CD4-positive, alpha-beta T cell (primary cell): ENCODE data around the gene NEK2. TPM values are rescaled to one million over a fixed set of nuclear protein-coding genes. Genes with fewer than 3 reads are reported as not detected.

ENCODE experiments used
- ATAC-seq: fragments of 200-7000 bp; cut with Tn5 transposase; one replicate; pipeline ENCODE4 v1.10.0; 2022; ENCODE audit warnings: mild to moderate bottlenecking; ENCODE audit not compliant: poor library complexity
- CTCF ChIA-PET: fragments of 350-600 bp; sonication (Branson Sonifier 250); formaldehyde crosslinking; loops from one replicate; lab custom pipeline; 2021; ENCODE audit warnings: antibody characterized with exemption, inconsistent platforms; lab: Charles Lee
- POLR2A ChIA-PET: fragments of 350-600 bp; sonication (Branson Sonifier 250); formaldehyde crosslinking; loops from one replicate; lab custom pipeline; 2021; ENCODE audit warnings: antibody characterized with exemption, inconsistent platforms; lab: Charles Lee
- DNase-seq, 14 experiments: peaks; one replicate each; pipeline ENCODE4 v3.0.0-alpha.2; 2013 to 2020; ENCODE audit warnings: mixed read lengths in 2 of 14
- H3K27ac ChIP-seq, 2 donors: one replicate each; pipeline versions ENCODE4 v1.5.1 to v1.7.0; 2013; ENCODE audit warnings: low read length in 2 of 2, low read depth in 1 of 2, mild to moderate bottlenecking in 1 of 2
- H3K27me3 ChIP-seq, 2 experiments: 1 replicate in 1 of 2; 2 replicates in 1 of 2; pipeline versions ENCODE4 v1.6.1 to v1.7.0; 2013; ENCODE audit warnings: low read length in 2 of 2, control low read depth in 1 of 2, mild to moderate bottlenecking in 1 of 2, moderate library complexity in 1 of 2; ENCODE audit not compliant: insufficient read depth in 2 of 2, control insufficient read depth in 1 of 2
- H3K36me3 ChIP-seq: one replicate; pipeline ENCODE4 v1.6.1; 2013; ENCODE audit warnings: low read length, control low read depth; ENCODE audit not compliant: insufficient read depth
- H3K4me1 ChIP-seq: one replicate; pipeline ENCODE4 v1.6.1; 2013; ENCODE audit warnings: low read length, control low read depth; ENCODE audit not compliant: insufficient read depth
- H3K4me3 ChIP-seq: one replicate; pipeline ENCODE4 v1.5.1; 2013; ENCODE audit warnings: mild to moderate bottlenecking, low read length, moderate library complexity
- H3K9me3 ChIP-seq, 2 experiments: 1 replicate in 1 of 2; 2 replicates in 1 of 2; pipeline versions ENCODE4 v1.6.1 to v1.7.0; 2013; ENCODE audit warnings: low read length in 2 of 2, mild to moderate bottlenecking in 2 of 2, control low read depth in 1 of 2, moderate library complexity in 1 of 2; ENCODE audit not compliant: control insufficient read depth in 1 of 2, insufficient read depth in 1 of 2
- H3K27ac Mint-ChIP-seq: one replicate; pipeline ENCODE4 v1.8.0; 2020; ENCODE audit warnings: mixed read lengths
- H3K27me3 Mint-ChIP-seq: one replicate; pipeline ENCODE4 v1.8.0; 2021; ENCODE audit warnings: mixed read lengths
- H3K36me3 Mint-ChIP-seq: one replicate; pipeline ENCODE4 v1.8.0; 2021; ENCODE audit warnings: low read depth, mixed read lengths
- H3K4me1 Mint-ChIP-seq: one replicate; pipeline ENCODE4 v1.8.0; 2021; ENCODE audit warnings: low read depth, mixed read lengths
- H3K4me3 Mint-ChIP-seq: one replicate; pipeline ENCODE4 v1.8.0; 2020; ENCODE audit warnings: mild to moderate bottlenecking, mixed read lengths
- H3K9me3 Mint-ChIP-seq: one replicate; pipeline ENCODE4 v1.8.0; 2020; ENCODE audit warnings: mixed read lengths
- CTCF ChIP-seq: fragments of 200-600 bp; IDR thresholded peaks from one replicate; pipeline ENCODE4 v1.8.0; 2022; ENCODE audit warnings: antibody characterized with exemption, mild to moderate bottlenecking
- intact Hi-C, 2 experiments: fragments of 100-400 bp; cut with DNase I in 1 of 2; cut with micrococcal nuclease in 1 of 2; formaldehyde crosslinking; loops; one replicate each; pipeline versions ENCODE4 v1.15.1 to v1.9.0; 2023 to 2025; cut with DNase I, micrococcal nuclease
- total RNA-seq, 174 experiments: library from RNA in 2 of 174; stranded (reverse) in 2 of 174; gene quantifications; one replicate each; pipeline ENCODE4 v1.2.3 and lab custom pipeline; 2021 to 2026

Gene NEK2
- total RNA-seq, 2 experiments from 2014 or later, result not detected

DNA sequence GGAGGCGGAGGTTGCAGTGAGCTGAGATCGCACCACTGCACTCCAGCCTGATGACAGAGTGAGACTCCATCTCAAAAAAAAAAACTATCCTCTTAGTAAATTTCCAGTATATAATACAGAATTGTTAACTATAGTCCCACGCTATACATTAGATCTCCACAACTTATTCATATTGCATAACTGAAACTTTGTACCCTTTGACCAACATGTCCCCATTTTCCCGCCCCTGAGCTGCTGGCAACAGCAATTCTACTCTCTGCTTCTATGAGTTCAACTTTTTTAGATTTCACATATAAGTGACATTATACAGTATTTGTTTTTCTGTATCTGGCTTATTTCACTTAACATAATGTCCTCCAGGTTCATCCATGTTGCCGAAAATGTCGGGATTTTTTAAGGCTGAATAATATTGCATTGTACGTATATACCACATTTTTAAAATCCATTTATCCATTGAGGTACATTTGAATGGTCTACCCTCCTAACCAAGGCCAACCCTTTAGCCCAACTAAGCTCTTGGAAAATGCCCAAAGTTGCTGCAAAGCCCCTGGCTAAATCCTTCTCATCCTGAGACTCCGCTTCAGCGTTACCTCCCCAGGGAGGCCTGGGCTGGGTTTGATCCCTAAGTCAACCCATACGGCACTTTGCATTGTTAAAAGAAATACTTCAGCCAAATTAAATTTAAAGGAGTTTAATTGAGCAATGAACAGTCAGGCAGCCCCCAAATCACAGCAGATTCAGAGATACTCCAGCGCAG is 34.2 kb downstream of the NEK2 start:
- H3K9me3 Mint-ChIP-seq, result no peaks in the 10 kb centered on the region
- POLR2A ChIA-PET, result no interaction called here

DNA sequence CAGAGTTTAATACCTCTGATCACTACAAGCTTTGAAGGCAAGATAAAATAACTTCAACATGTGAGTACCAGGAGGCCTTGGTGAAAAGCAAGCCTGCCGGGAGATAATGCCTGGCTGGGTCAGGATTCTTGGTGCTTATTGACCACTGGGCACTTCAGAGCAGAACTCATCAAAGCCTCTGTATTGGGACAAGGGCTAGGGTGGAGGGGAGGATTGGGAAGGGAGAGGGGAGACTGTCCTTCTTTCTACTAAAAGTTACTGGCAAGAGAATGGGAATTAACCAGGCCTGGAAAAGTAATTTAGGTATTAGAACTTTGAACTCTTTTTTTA is 35.2 kb downstream of the NEK2 start:
- TF ChIP-seq CTCF, result no peak
- Mint-ChIP-seq H3K27me3 (no peaks in the 10 kb centered on the region), H3K4me3 (no peak overlapping the region), H3K27ac (no peak overlapping the region), H3K9me3 (no peaks in the 10 kb centered on the region), H3K4me1 (peaks cover 13% of the 10 kb centered on the region), H3K36me3 (no peaks in the 10 kb centered on the region)
- ChIA-PET CTCF (no interaction called here), POLR2A (no interaction called here)
- Histone ChIP-seq H3K4me1 (peaks cover 10% of the 10 kb centered on the region), H3K27ac (no peak overlapping the region), H3K36me3 (no peaks in the 10 kb centered on the region), H3K4me3 (no peak overlapping the region), H3K9me3 (no peaks in the 10 kb centered on the region), H3K27me3 (no peaks in the 10 kb centered on the region)
- DNase-seq, result no peak
- no peak for ATAC-seq
- intact Hi-C loops, result no loop called here

More for the DNA sequence above, 34.2 kb downstream of the NEK2 start:
- ATAC-seq (no peak), DNase-seq (no peak)
- Histone ChIP-seq H3K9me3 (no peaks in the 10 kb centered on the region), H3K4me1 (peaks cover 10% of the 10 kb centered on the region), H3K4me3 (no peak overlapping the region), H3K36me3 (no peaks in the 10 kb centered on the region), H3K27me3 (no peaks in the 10 kb centered on the region), H3K27ac (no peak overlapping the region)
- Mint-ChIP-seq H3K4me3 (no peak overlapping the region), H3K27ac (no peak overlapping the region), H3K27me3 (no peaks in the 10 kb centered on the region), H3K36me3 (no peaks in the 10 kb centered on the region), H3K4me1 (peaks cover 13% of the 10 kb centered on the region)
- no peak for TF ChIP-seq CTCF
- CTCF ChIA-PET, result no interaction called here
- intact Hi-C loops, result no loop called here

DNA sequence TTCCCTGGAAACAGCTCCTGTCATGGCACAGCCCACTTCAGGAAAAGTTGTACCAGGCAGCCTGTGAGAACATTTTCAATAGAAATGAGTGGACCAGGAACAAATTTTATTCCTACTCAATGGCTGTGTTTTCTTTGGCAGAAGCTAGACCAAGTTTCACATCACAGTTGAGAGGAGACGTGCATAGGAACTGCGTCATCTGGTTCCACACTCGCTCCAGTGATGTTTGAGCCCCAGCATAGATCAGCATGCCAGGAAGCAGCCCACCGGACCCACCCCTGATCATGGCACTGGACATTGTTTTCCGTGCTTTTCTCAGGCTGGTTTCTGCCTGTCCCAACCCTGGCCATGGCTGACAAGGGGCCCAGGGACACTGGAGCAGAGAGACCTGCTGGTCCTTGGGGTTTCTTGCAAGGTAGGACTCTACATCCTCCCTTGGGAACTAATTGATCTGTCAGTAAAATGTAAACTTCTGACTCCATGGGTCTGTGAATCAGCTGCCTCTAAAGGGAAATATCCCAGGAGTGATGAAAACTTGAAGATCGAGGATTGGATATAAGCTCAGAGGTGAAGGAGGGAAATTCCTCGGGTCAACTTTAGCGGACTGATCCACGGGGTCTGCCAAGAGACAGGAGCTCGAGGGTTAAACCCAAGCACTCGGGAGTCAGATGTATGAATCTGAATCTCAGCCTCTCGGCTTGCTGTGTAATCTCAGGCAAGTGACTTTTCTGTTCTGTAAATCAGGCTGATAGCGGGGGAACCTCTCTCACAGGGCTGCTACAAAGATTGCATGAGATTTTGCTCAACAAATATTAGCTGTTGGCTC is 35.7 kb downstream of the NEK2 start:
- H3K9me3 Mint-ChIP-seq, result no peaks in the 10 kb centered on the region
- H3K27me3 ChIP-seq, result no peaks in the 10 kb centered on the region
- H3K4me3 Mint-ChIP-seq, result no peak overlapping the region
- H3K27ac ChIP-seq, result no peak overlapping the region
- ChIA-PET POLR2A (no interaction called here), CTCF (no interaction called here)
- no peak overlapping the region for H3K4me3 ChIP-seq
- no peaks in the 10 kb centered on the region for H3K9me3 ChIP-seq
- no peaks in the 10 kb centered on the region for H3K27me3 Mint-ChIP-seq
- no peak for TF ChIP-seq CTCF
- H3K36me3 Mint-ChIP-seq, result no peaks in the 10 kb centered on the region
- H3K4me1 ChIP-seq, result peaks cover 10% of the 10 kb centered on the region
- DNase-seq, result no peak
- intact Hi-C loops, result no loop called here
- H3K27ac Mint-ChIP-seq, result no peak overlapping the region
- no peak for ATAC-seq
- H3K4me1 Mint-ChIP-seq, result peaks cover 13% of the 10 kb centered on the region
- no peaks in the 10 kb centered on the region for H3K36me3 ChIP-seq
